SK-N-SH (cell line): ENCODE measurements around the gene OGFOD1. TPM values are rescaled to one million over a fixed set of nuclear protein-coding genes. Genes with fewer than 3 reads are reported as not detected.

Experiments used
- CTCF ChIA-PET: fragments of 300-600, 350-600 bp; formaldehyde crosslinking; extraction: SDS; loops from one replicate; lab custom pipeline; 2021; lab: Yijun Ruan, JAX
- POLR2A ChIA-PET: fragments of 350-600 bp; sonication (Branson Sonifier 250); formaldehyde crosslinking; extraction: SDS; loops from one replicate; lab custom pipeline; 2020; ENCODE audit warnings: antibody characterized with exemption, inconsistent platforms; lab: Yijun Ruan, JAX
- DNase-seq: peaks from one replicate; pipeline ENCODE4 v3.0.0; 2012
- H2AFZ ChIP-seq: fragments of 200-600 bp; sonication (generic); 2 replicates; pipeline ENCODE4 v1.8.1; 2016; ENCODE audit warnings: antibody characterized with exemption, mild to moderate bottlenecking, low read depth
- H3F3A ChIP-seq: fragments of 200-600 bp; sonication (generic); replicated peaks from 2 replicates; pipeline ENCODE3; 2016; ENCODE audit warnings: antibody characterized with exemption, mild to moderate bottlenecking; ENCODE audit not compliant: insufficient read depth
- H3K27ac ChIP-seq, 2 experiments: fragments of 200-500 bp in 1 of 2; fragments of 200-600 bp in 1 of 2; sonication (Bioruptor generic) in 1 of 2; sonication (generic), shearing (Covaris generic) in 1 of 2; 2 replicates each; pipeline versions ENCODE4 v1.5.1 to v1.6.1; 2014 to 2016; ENCODE audit warnings: low read depth in 2 of 2, inconsistent platforms in 1 of 2, low read length in 1 of 2, mild to moderate bottlenecking in 1 of 2, mixed read lengths in 1 of 2
- H3K27me3 ChIP-seq: fragments of 200-600 bp; sonication (generic), shearing (Covaris generic); 2 replicates; pipeline ENCODE4 v1.6.1; 2016; ENCODE audit warnings: mixed run types; ENCODE audit not compliant: insufficient read depth
- H3K36me3 ChIP-seq, 2 experiments: fragments of 200-500 bp in 1 of 2; fragments of 200-600 bp in 1 of 2; sonication (Bioruptor generic) in 1 of 2; sonication (generic) in 1 of 2; replicated peaks in 1 of 2; 2 replicates each; pipeline versions ENCODE3 to v1.5.1; 2014 to 2016; ENCODE audit warnings: low read length in 1 of 2, mild to moderate bottlenecking in 1 of 2; ENCODE audit not compliant: insufficient read depth in 2 of 2, control insufficient read depth in 1 of 2
- H3K4me1 ChIP-seq, 2 experiments: fragments of 200-500 bp in 1 of 2; fragments of 200-600 bp in 1 of 2; sonication (Bioruptor generic) in 1 of 2; sonication (generic), shearing (Covaris generic) in 1 of 2; 2 replicates each; pipeline versions ENCODE4 v1.5.1 to v1.6.1; 2014 to 2016; ENCODE audit warnings: low read depth in 1 of 2, low read length in 1 of 2, mixed run types in 1 of 2; ENCODE audit not compliant: insufficient read depth in 2 of 2, control insufficient read depth in 1 of 2
- H3K4me2 ChIP-seq: fragments of 200-600 bp; sonication (generic), shearing (Covaris generic); 2 replicates; pipeline ENCODE4 v1.6.1; 2017; ENCODE audit warnings: mixed run types
- H3K4me3 ChIP-seq, 2 experiments: fragments of 200-500 bp in 1 of 2; fragments of 200-600 bp in 1 of 2; sonication (Bioruptor generic) in 1 of 2; sonication (generic), shearing (Covaris generic) in 1 of 2; 2 replicates each; pipeline versions ENCODE4 v1.5.1 to v1.8.1; 2014 to 2016; ENCODE audit warnings: low read depth in 2 of 2, inconsistent platforms in 1 of 2, low read length in 1 of 2, mild to moderate bottlenecking in 1 of 2, mixed read lengths in 1 of 2, moderate library complexity in 1 of 2
- H3K79me2 ChIP-seq: fragments of 200-600 bp; sonication (generic); 2 replicates; pipeline ENCODE4 v1.8.1; 2017; ENCODE audit warnings: mild to moderate bottlenecking; ENCODE audit not compliant: insufficient read depth
- H3K9ac ChIP-seq: fragments of 200-600 bp; sonication (generic); 2 replicates; pipeline ENCODE4 v1.6.1; 2017; ENCODE audit warnings: mixed run types
- H3K9me2 ChIP-seq: fragments of 200-600 bp; sonication (generic); 2 replicates; pipeline ENCODE4 v1.6.1; 2017; ENCODE audit warnings: mixed run types
- H3K9me3 ChIP-seq: fragments of 200-600 bp; sonication (generic); 2 replicates; pipeline ENCODE4 v1.6.1; 2017; ENCODE audit warnings: mixed run types, mild to moderate bottlenecking, moderate library complexity
- H4K20me1 ChIP-seq: fragments of 200-600 bp; sonication (generic); 2 replicates; pipeline ENCODE4 v1.6.1; 2017; ENCODE audit warnings: mild to moderate bottlenecking, mixed run types; ENCODE audit not compliant: insufficient read depth
- CHD2 ChIP-seq: fragments of 150-350 bp; IDR thresholded peaks from 2 replicates; pipeline ENCODE4 v1.6.1; 2018; ENCODE audit warnings: low read length; ENCODE audit not compliant: partially characterized antibody
- EP300 ChIP-seq, 2 experiments: IDR thresholded peaks; 2 replicates each; pipeline versions ENCODE4 v1.4.0 to v1.6.1; 2012; ENCODE audit warnings: borderline replicate concordance in 1 of 2, low read depth in 1 of 2, low read length in 1 of 2
- EZH2phosphoT487 ChIP-seq: fragments of 200-600 bp; sonication (generic); IDR thresholded peaks from 2 replicates; pipeline ENCODE4 v1.6.1; 2017; ENCODE audit warnings: low read depth, mixed run types, mild to moderate bottlenecking, antibody characterized with exemption, moderate library complexity, borderline replicate concordance
- FOSL2 ChIP-seq: IDR thresholded peaks from 2 replicates; pipeline ENCODE4 v1.4.0; 2012; ENCODE audit warnings: low read depth, mild to moderate bottlenecking, moderate library complexity, borderline replicate concordance
- FOXJ3 ChIP-seq: sonication (generic); formaldehyde crosslinking; IDR thresholded peaks from 2 replicates; pipeline ENCODE4 v1.5.1; 2020; ENCODE audit warnings: mild to moderate bottlenecking, missing genetic modification reagents
- FOXM1 ChIP-seq: IDR thresholded peaks from 2 replicates; pipeline ENCODE4 v1.4.0; 2012; ENCODE audit warnings: low read depth, mild to moderate bottlenecking
- GATA2 ChIP-seq: sonication (generic); formaldehyde crosslinking; IDR thresholded peaks from 2 replicates; pipeline ENCODE4 v1.5.0; 2020; ENCODE audit warnings: mild to moderate bottlenecking, missing genetic modification reagents
- JUND ChIP-seq: IDR thresholded peaks from 2 replicates; pipeline ENCODE4 v1.4.0; 2012
- MXI1 ChIP-seq: IDR thresholded peaks from 2 replicates; pipeline ENCODE4 v1.6.1; 2012; ENCODE audit warnings: mild to moderate bottlenecking, low read depth, low read length, improper control_type of control experiment
- NFIC ChIP-seq: IDR thresholded peaks from 2 replicates; pipeline ENCODE4 v1.4.0; 2012; ENCODE audit warnings: borderline replicate concordance
- POLR2AphosphoS5 ChIP-seq: IDR thresholded peaks from 2 replicates; pipeline ENCODE4 v1.6.1; 2012; ENCODE audit warnings: low read depth, low read length
- RCOR1 ChIP-seq: fragments of 150-350 bp; IDR thresholded peaks from 2 replicates; pipeline ENCODE4 v1.6.1; 2017; ENCODE audit warnings: antibody characterized with exemption, low read length
- RFX5 ChIP-seq: IDR thresholded peaks from 2 replicates; pipeline ENCODE4 v1.6.1; 2012; ENCODE audit warnings: mild to moderate bottlenecking, improper control_type of control experiment, low read length
- RXRA ChIP-seq: IDR thresholded peaks from 2 replicates; pipeline ENCODE4 v1.4.0; 2012; ENCODE audit warnings: low read depth, mild to moderate bottlenecking, borderline replicate concordance
- SIN3A ChIP-seq: IDR thresholded peaks from 2 replicates; pipeline ENCODE4 v1.6.1; 2012; ENCODE audit warnings: low read depth, mild to moderate bottlenecking, low read length, moderate library complexity, borderline replicate concordance
- TCF12 ChIP-seq: IDR thresholded peaks from 2 replicates; pipeline ENCODE4 v1.4.0; 2012
- TEAD4 ChIP-seq: IDR thresholded peaks from 2 replicates; pipeline ENCODE4 v1.4.0; 2012; ENCODE audit warnings: mild to moderate bottlenecking, borderline replicate concordance; ENCODE audit not compliant: insufficient read depth
- USF1 ChIP-seq: IDR thresholded peaks from 2 replicates; pipeline ENCODE4 v1.4.0; 2012; ENCODE audit warnings: low read depth, borderline replicate concordance
- YY1 ChIP-seq: IDR thresholded peaks from 2 replicates; pipeline ENCODE4 v1.4.0; 2012; ENCODE audit warnings: low read depth, mild to moderate bottlenecking
- WGBS: methylation state at CpG from one replicate; pipeline ENCODE4 v1.1.6; 2017; ENCODE audit warnings: low lambda C conversion rate; 5-methylcytosine and 5-hydroxymethylcytosine counted together
- polyA plus RNA-seq, 3 experiments: library from polyadenylated mRNA; depleted of rRNA; stranded (reverse); fragments of >200 nt; gene quantifications; 2 replicates each; pipeline ENCODE4 v1.2.3, GENCODE V29; 2012
- TF ChIP-seq, protein P1 (sequence below): fragments of 150-350 bp; IDR thresholded peaks from 2 replicates; pipeline ENCODE4 v1.6.1; 2016; ENCODE audit warnings: mild to moderate bottlenecking, low read depth, low read length
- TF ChIP-seq, protein P2 (sequence below): IDR thresholded peaks from 2 replicates; pipeline ENCODE4; 2012
- TF ChIP-seq, protein P3 (sequence below): IDR thresholded peaks from 2 replicates; pipeline ENCODE4 v1.4.0; 2012; ENCODE audit warnings: low read depth, borderline replicate concordance

The OGFOD1 gene
- polyA plus RNA-seq, 1 of the 3 experiments (the other 2 are of a cell fraction), result 35.6 TPM

- Histone ChIP-seq H3K27ac (no peak overlapping the region), H3K4me3 (no peak overlapping the region), H3K79me2 (peaks cover 80% of the 10 kb centered on the region), H2AFZ (no peak overlapping the region), H3K9ac (no peak overlapping the region), H3F3A (no peaks in the 10 kb centered on the region), H3K36me3 (peaks cover 13 to 53% of the 10 kb centered on the region in 2 experiments), H4K20me1 (peaks cover 38% of the 10 kb centered on the region), H3K9me2 (no peaks in the 10 kb centered on the region), H3K27me3 (no peaks in the 10 kb centered on the region), H3K4me1 (peaks cover 0 to 7% of the 10 kb centered on the region in 2 experiments; a peak in 1 of 4 replicates), H3K9me3 (no peaks in the 10 kb centered on the region), H3K4me2 (no peak overlapping the region)
- 74% methylated on average over 5 of the region's 5 CpGs for WGBS
- CTCF ChIA-PET, result interaction anchor here (1.1 to 2.6 kb wide), 3 partner anchors 10 to 16 kb away, joined by 3 to 8 read pairs (median 3); no protein-coding TSS in a partner anchor
- DNase-seq, result no peak
- TF ChIP-seq RFX5 (no peak), EP300 (IDR thresholded peaks at IDR 0.05; ENCODE audit: borderline replicate concordance in 1 of 2, low read depth in 1 of 2, low read length in 1 of 2) (no peak), RXRA (no peak), TEAD4 (no peak), FOSL2 (no peak), YY1 (no peak), GATA2 (CRISPR knock-in tag) (no peak), MXI1 (no peak), EZH2phosphoT487 (no peak), SIN3A (no peak)
- TF ChIP-seq, protein P1, sequence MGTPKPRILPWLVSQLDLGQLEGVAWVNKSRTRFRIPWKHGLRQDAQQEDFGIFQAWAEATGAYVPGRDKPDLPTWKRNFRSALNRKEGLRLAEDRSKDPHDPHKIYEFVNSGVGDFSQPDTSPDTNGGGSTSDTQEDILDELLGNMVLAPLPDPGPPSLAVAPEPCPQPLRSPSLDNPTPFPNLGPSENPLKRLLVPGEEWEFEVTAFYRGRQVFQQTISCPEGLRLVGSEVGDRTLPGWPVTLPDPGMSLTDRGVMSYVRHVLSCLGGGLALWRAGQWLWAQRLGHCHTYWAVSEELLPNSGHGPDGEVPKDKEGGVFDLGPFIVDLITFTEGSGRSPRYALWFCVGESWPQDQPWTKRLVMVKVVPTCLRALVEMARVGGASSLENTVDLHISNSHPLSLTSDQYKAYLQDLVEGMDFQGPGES, result no peak
- TF ChIP-seq, protein P2, sequence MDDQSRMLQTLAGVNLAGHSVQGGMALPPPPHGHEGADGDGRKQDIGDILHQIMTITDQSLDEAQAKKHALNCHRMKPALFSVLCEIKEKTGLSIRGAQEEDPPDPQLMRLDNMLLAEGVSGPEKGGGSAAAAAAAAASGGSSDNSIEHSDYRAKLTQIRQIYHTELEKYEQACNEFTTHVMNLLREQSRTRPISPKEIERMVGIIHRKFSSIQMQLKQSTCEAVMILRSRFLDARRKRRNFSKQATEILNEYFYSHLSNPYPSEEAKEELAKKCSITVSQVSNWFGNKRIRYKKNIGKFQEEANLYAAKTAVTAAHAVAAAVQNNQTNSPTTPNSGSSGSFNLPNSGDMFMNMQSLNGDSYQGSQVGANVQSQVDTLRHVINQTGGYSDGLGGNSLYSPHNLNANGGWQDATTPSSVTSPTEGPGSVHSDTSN, result no peak
- POLR2A ChIA-PET, result no interaction called here
Observed at GRCh38 chr16:56413381-56413780, 38.0 kb upstream of the OGFOD1 start.

DNA sequence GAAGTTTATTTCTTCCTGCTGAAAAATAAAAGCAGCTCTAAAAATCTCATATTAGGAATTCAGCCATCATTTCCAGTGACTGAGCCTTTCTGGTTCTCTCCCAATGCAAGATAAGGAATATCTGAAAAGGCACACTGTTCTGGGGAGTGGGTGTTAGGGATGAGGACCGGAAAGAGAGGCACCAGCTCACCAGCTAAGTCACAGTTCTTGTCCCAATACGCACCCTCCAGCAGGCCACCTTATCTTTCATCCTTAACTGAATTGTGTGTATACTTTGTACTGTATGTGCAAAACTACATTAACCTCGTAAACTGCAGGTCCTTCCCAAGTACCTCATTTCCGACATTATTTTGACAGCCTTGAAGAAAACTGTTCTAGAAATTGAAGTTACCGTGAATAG, 37.0 kb upstream of the OGFOD1 start:
- ChIA-PET CTCF (interaction anchor here (1.1 to 2.6 kb wide), 2 partner anchors 13 to 15 kb away, joined by 3 to 8 read pairs; no protein-coding TSS in a partner anchor), POLR2A (no interaction called here)
- Histone ChIP-seq H2AFZ (no peak overlapping the region), H3K4me2 (no peak overlapping the region), H3K9ac (no peak overlapping the region), H3K9me3 (no peaks in the 10 kb centered on the region), H3K79me2 (peaks cover 89% of the 10 kb centered on the region), H3K9me2 (no peaks in the 10 kb centered on the region), H3F3A (no peaks in the 10 kb centered on the region), H3K4me1 (peaks cover 0 to 7% of the 10 kb centered on the region in 2 experiments; a peak in 1 of 4 replicates), H3K36me3 (peaks cover 4 to 43% of the 10 kb centered on the region in 2 experiments), H3K4me3 (no peak overlapping the region), H4K20me1 (peaks cover 47% of the 10 kb centered on the region), H3K27me3 (no peaks in the 10 kb centered on the region)
- DNase-seq, result no peak
- WGBS, result 96% methylated on average over 5 of the region's 5 CpGs
- TF ChIP-seq EZH2phosphoT487 (no peak), FOXM1 (no peak), EP300 (IDR thresholded peaks at IDR 0.05; ENCODE audit: borderline replicate concordance in 1 of 2, low read depth in 1 of 2, low read length in 1 of 2) (no peak), FOXJ3 (CRISPR knock-in tag) (no peak), RFX5 (no peak), TEAD4 (no peak), TCF12 (no peak), NFIC (no peak), RCOR1 (no peak), RXRA (no peak), USF1 (no peak), GATA2 (CRISPR knock-in tag) (no peak), CHD2 (no peak), POLR2AphosphoS5 (no peak), SIN3A (no peak), JUND (no peak)
- TF ChIP-seq, protein P3, sequence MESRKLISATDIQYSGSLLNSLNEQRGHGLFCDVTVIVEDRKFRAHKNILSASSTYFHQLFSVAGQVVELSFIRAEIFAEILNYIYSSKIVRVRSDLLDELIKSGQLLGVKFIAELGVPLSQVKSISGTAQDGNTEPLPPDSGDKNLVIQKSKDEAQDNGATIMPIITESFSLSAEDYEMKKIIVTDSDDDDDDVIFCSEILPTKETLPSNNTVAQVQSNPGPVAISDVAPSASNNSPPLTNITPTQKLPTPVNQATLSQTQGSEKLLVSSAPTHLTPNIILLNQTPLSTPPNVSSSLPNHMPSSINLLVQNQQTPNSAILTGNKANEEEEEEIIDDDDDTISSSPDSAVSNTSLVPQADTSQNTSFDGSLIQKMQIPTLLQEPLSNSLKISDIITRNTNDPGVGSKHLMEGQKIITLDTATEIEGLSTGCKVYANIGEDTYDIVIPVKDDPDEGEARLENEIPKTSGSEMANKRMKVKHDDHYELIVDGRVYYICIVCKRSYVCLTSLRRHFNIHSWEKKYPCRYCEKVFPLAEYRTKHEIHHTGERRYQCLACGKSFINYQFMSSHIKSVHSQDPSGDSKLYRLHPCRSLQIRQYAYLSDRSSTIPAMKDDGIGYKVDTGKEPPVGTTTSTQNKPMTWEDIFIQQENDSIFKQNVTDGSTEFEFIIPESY, result no peak
- TF ChIP-seq, protein P2, result no peak
- TF ChIP-seq, all 33 proteins: peak for 0
- H3K27ac ChIP-seq, result no peak overlapping the region
